ENCODE results near the gene GRP.

GRCh38 chr18:59229191-59229590, 9.2 kb downstream of the GRP start:
- TF ChIP-seq CTCF (IDR thresholded peaks at IDR 0.05) (no peak), POLR2A (IDR thresholded peaks at IDR 0.05) (no peak)

Data from stomach (tissue), 4 donors.